ENCODE data around the gene ST6GALNAC6.

GRCh38 chr9:127918183-127919107, 19.0 kb upstream of the ST6GALNAC6 start:
- TF ChIP-seq EZH2 (IDR thresholded peaks at IDR 0.05; ENCODE audit: borderline replicate concordance, insufficient read depth, low read depth, low read length, poor library complexity, severe bottlenecking) (no peak), CTCF (IDR thresholded peaks at IDR 0.05) (no peak)

Data from B cell (primary cell).